ENCODE measurements around the gene NAA10.

Gene NAA10

GRCh38 chrX:153913211-153913610 lies 21.6 kb downstream of the NAA10 start:
- Histone ChIP-seq H3K9ac (ENCODE audit: low read depth, low read length) (no peak overlapping the region), H3K27me3 (ENCODE audit: control insufficient read depth, insufficient read depth, low read length) (peaks cover 6% of the 10 kb centered on the region), H3K4me2 (ENCODE audit: low read length) (no peak overlapping the region), H3K4me1 (ENCODE audit: control insufficient read depth, insufficient read depth, low read length) (no peaks in the 10 kb centered on the region), H3K4me3 (ENCODE audit: low read length) (no peak overlapping the region), H3K36me3 (ENCODE audit: insufficient read depth, low read length) (no peaks in the 10 kb centered on the region), H3K9me3 (replicated peaks; ENCODE audit: low read length) (no peaks in the 10 kb centered on the region)

GRCh38 chrX:153911798-153912197 lies 23.0 kb downstream of the NAA10 start:
- Histone ChIP-seq H3K9ac (ENCODE audit: low read depth, low read length) (no peak overlapping the region), H3K36me3 (ENCODE audit: insufficient read depth, low read length) (no peaks in the 10 kb centered on the region), H3K4me3 (ENCODE audit: low read length) (no peak overlapping the region), H3K9me3 (replicated peaks; ENCODE audit: low read length) (no peaks in the 10 kb centered on the region), H3K4me2 (ENCODE audit: low read length) (no peak overlapping the region), H3K27me3 (ENCODE audit: control insufficient read depth, insufficient read depth, low read length) (peaks cover 3% of the 10 kb centered on the region), H3K4me1 (ENCODE audit: control insufficient read depth, insufficient read depth, low read length) (no peaks in the 10 kb centered on the region)

GRCh38 chrX:153910446-153910845 lies 24.4 kb downstream of the NAA10 start:
- no peaks in the 10 kb centered on the region for H3K9me3 ChIP-seq (replicated peaks; ENCODE audit: low read length)
- H3K36me3 ChIP-seq (ENCODE audit: insufficient read depth, low read length), result no peaks in the 10 kb centered on the region
- no peaks in the 10 kb centered on the region for H3K4me1 ChIP-seq (ENCODE audit: control insufficient read depth, insufficient read depth, low read length)
- H3K4me3 ChIP-seq (ENCODE audit: low read length), result no peak overlapping the region
- H3K27me3 ChIP-seq (ENCODE audit: control insufficient read depth, insufficient read depth, low read length), result peaks cover 9% of the 10 kb centered on the region
- no peak overlapping the region for H3K4me2 ChIP-seq (ENCODE audit: low read length)
- no peak overlapping the region for H3K9ac ChIP-seq (ENCODE audit: low read depth, low read length)

- H3K27me3 ChIP-seq (ENCODE audit: control insufficient read depth, insufficient read depth, low read length), result peaks cover 9% of the 10 kb centered on the region
- H3K4me2 ChIP-seq (ENCODE audit: low read length), result no peak overlapping the region
- no peaks in the 10 kb centered on the region for H3K4me1 ChIP-seq (ENCODE audit: control insufficient read depth, insufficient read depth, low read length)
- no peak overlapping the region for H3K4me3 ChIP-seq (ENCODE audit: low read length)
- no peaks in the 10 kb centered on the region for H3K9me3 ChIP-seq (replicated peaks; ENCODE audit: low read length)
- H3K9ac ChIP-seq (ENCODE audit: low read depth, low read length), result no peak overlapping the region
- H3K36me3 ChIP-seq (ENCODE audit: insufficient read depth, low read length), result no peaks in the 10 kb centered on the region
Observed at GRCh38 chrX:153909980-153910360, 24.9 kb downstream of the NAA10 start.

- Histone ChIP-seq H3K9me3 (replicated peaks; ENCODE audit: low read length) (no peaks in the 10 kb centered on the region), H3K4me2 (ENCODE audit: low read length) (no peak overlapping the region), H3K9ac (ENCODE audit: low read depth, low read length) (no peak overlapping the region), H3K4me3 (ENCODE audit: low read length) (no peak overlapping the region), H3K36me3 (ENCODE audit: insufficient read depth, low read length) (no peaks in the 10 kb centered on the region), H3K27me3 (ENCODE audit: control insufficient read depth, insufficient read depth, low read length) (peaks cover 9% of the 10 kb centered on the region), H3K4me1 (ENCODE audit: control insufficient read depth, insufficient read depth, low read length) (no peaks in the 10 kb centered on the region)
Observed at GRCh38 chrX:153909024-153909979, 25.5 kb downstream of the NAA10 start.

GRCh38 chrX:153908219-153908860 lies 26.5 kb downstream of the NAA10 start:
- Histone ChIP-seq H3K36me3 (ENCODE audit: insufficient read depth, low read length) (no peaks in the 10 kb centered on the region), H3K4me2 (ENCODE audit: low read length) (no peak overlapping the region), H3K4me1 (ENCODE audit: control insufficient read depth, insufficient read depth, low read length) (no peaks in the 10 kb centered on the region), H3K27me3 (ENCODE audit: control insufficient read depth, insufficient read depth, low read length) (peaks cover 9% of the 10 kb centered on the region), H3K9me3 (replicated peaks; ENCODE audit: low read length) (no peaks in the 10 kb centered on the region), H3K4me3 (ENCODE audit: low read length) (no peak overlapping the region), H3K9ac (ENCODE audit: low read depth, low read length) (no peak overlapping the region)

- Histone ChIP-seq H3K27me3 (ENCODE audit: control insufficient read depth, insufficient read depth, low read length) (peaks cover 9% of the 10 kb centered on the region), H3K9ac (ENCODE audit: low read depth, low read length) (no peak overlapping the region), H3K9me3 (replicated peaks; ENCODE audit: low read length) (no peaks in the 10 kb centered on the region), H3K36me3 (ENCODE audit: insufficient read depth, low read length) (no peaks in the 10 kb centered on the region), H3K4me3 (ENCODE audit: low read length) (no peak overlapping the region), H3K4me2 (ENCODE audit: low read length) (no peak overlapping the region), H3K4me1 (ENCODE audit: control insufficient read depth, insufficient read depth, low read length) (peaks cover 3% of the 10 kb centered on the region)
Observed at GRCh38 chrX:153907456-153907855, 27.4 kb downstream of the NAA10 start.

GRCh38 chrX:153906126-153906917 lies 28.5 kb downstream of the NAA10 start:
- Histone ChIP-seq H3K27me3 (ENCODE audit: control insufficient read depth, insufficient read depth, low read length) (peaks cover 9% of the 10 kb centered on the region), H3K4me3 (ENCODE audit: low read length) (no peak overlapping the region), H3K4me1 (ENCODE audit: control insufficient read depth, insufficient read depth, low read length) (peaks cover 14% of the 10 kb centered on the region), H3K9me3 (replicated peaks; ENCODE audit: low read length) (no peaks in the 10 kb centered on the region), H3K4me2 (ENCODE audit: low read length) (no peak overlapping the region), H3K9ac (ENCODE audit: low read depth, low read length) (no peak overlapping the region), H3K36me3 (ENCODE audit: insufficient read depth, low read length) (no peaks in the 10 kb centered on the region)

- Histone ChIP-seq H3K36me3 (ENCODE audit: insufficient read depth, low read length) (no peaks in the 10 kb centered on the region), H3K9me3 (replicated peaks; ENCODE audit: low read length) (no peaks in the 10 kb centered on the region), H3K4me1 (ENCODE audit: control insufficient read depth, insufficient read depth, low read length) (peaks cover 19% of the 10 kb centered on the region), H3K9ac (ENCODE audit: low read depth, low read length) (no peak overlapping the region), H3K27me3 (ENCODE audit: control insufficient read depth, insufficient read depth, low read length) (peaks cover 9% of the 10 kb centered on the region), H3K4me2 (ENCODE audit: low read length) (no peak overlapping the region), H3K4me3 (ENCODE audit: low read length) (no peak overlapping the region)
Observed at GRCh38 chrX:153905481-153906095, 29.2 kb downstream of the NAA10 start.

- Histone ChIP-seq H3K9me3 (replicated peaks; ENCODE audit: low read length) (no peaks in the 10 kb centered on the region), H3K36me3 (ENCODE audit: insufficient read depth, low read length) (no peaks in the 10 kb centered on the region), H3K4me3 (ENCODE audit: low read length) (no peak within 1 kb of the TSS), H3K27me3 (ENCODE audit: control insufficient read depth, insufficient read depth, low read length) (peaks cover 9% of the 10 kb centered on the region), H3K4me1 (ENCODE audit: control insufficient read depth, insufficient read depth, low read length) (peaks cover 21% of the 10 kb centered on the region), H3K4me2 (ENCODE audit: low read length) (no peak within 1 kb of the TSS), H3K9ac (ENCODE audit: low read depth, low read length) (no peak within 1 kb of the TSS)
Observed at GRCh38 chrX:153903991-153904957, 30.6 kb downstream of the NAA10 start, which contains the start of gene AVPR2. Gene AVPR2, plus strand, starts transcription at chrX:153904673. Its CDS starts 473 bp downstream, at chrX:153905146.
